PFSK-1 (cell line): Measurements from ENCODE around the gene S100A2.

Source experiments
- FOXP2 ChIP-seq: optimal IDR thresholded peaks from 2 replicates; pipeline ENCODE3; 2011; ENCODE audit warnings: borderline replicate concordance, control low read depth, inconsistent platforms; ENCODE audit not compliant: insufficient read depth; ENCODE audit errors: extremely low read length, extremely low read depth
- POLR2AphosphoS5 ChIP-seq: IDR thresholded peaks from 2 replicates; pipeline ENCODE4 v1.6.1; 2012; ENCODE audit warnings: low read depth, mild to moderate bottlenecking, control low read depth, low read length, moderate library complexity
- REST ChIP-seq, 2 experiments: IDR thresholded peaks; 2 replicates each; pipeline versions ENCODE4 v1.6.1 to v1.8.0; 2011 to 2012; ENCODE audit warnings: low read depth in 2 of 2, low read length in 2 of 2, control low read depth in 1 of 2, inconsistent platforms in 1 of 2, mild to moderate bottlenecking in 1 of 2, moderate library complexity in 1 of 2; ENCODE audit not compliant: insufficient read depth in 1 of 2
- SIN3A ChIP-seq: IDR thresholded peaks from 2 replicates; pipeline ENCODE4 v1.6.1; 2012; ENCODE audit warnings: mild to moderate bottlenecking, low read length, moderate library complexity, borderline replicate concordance; ENCODE audit not compliant: insufficient read depth
- TAF1 ChIP-seq: IDR thresholded peaks from 2 replicates; pipeline ENCODE4 v1.6.1; 2012; ENCODE audit warnings: low read length, control low read depth, borderline replicate concordance; ENCODE audit not compliant: insufficient read depth

The S100A2 gene

GRCh38 chr1:153549741-153550397 is 15.8 kb downstream of the S100A2 start:
- TF ChIP-seq TAF1 (no peak), REST (IDR thresholded peaks at IDR 0.05; ENCODE audit: insufficient read depth in 1 of 2, low read depth in 2 of 2, low read length in 2 of 2) (no peak), POLR2AphosphoS5 (no peak)

- TF ChIP-seq POLR2AphosphoS5 (no peak), FOXP2 (no peak), SIN3A (no peak), REST (IDR thresholded peaks at IDR 0.05; ENCODE audit: insufficient read depth in 1 of 2, low read depth in 2 of 2, low read length in 2 of 2) (no peak), TAF1 (no peak)
These were observed 16.6 kb downstream of the S100A2 start, which contains the start of gene S100A3 for GRCh38 chr1:153548722-153549688. TSS of gene S100A3 (minus strand) at chr1:153549258. CDS start at chr1:153548485, 773 bp downstream.

- TF ChIP-seq FOXP2 (no peak), REST (IDR thresholded peaks at IDR 0.05; ENCODE audit: insufficient read depth in 1 of 2, low read depth in 2 of 2, low read length in 2 of 2) (no peak), POLR2AphosphoS5 (no peak), SIN3A (no peak), TAF1 (no peak)
These were observed 17.8 kb downstream of the S100A2 start for GRCh38 chr1:153547560-153548551.

- TF ChIP-seq FOXP2 (no peak), SIN3A (no peak), POLR2AphosphoS5 (no peak), TAF1 (no peak), REST (IDR thresholded peaks at IDR 0.05; ENCODE audit: insufficient read depth in 1 of 2, low read depth in 2 of 2, low read length in 2 of 2) (no peak)
These were observed 18.7 kb downstream of the S100A2 start for GRCh38 chr1:153546796-153547559.
